MM.1S (cell line): Measurements from ENCODE around the gene SMC1B.

Source experiments
- DNase-seq: peaks from one replicate; pipeline ENCODE4 v3.0.0-alpha.2; 2015
- H2AFZ ChIP-seq: fragments of 300-600 bp; sonication (generic); 2 replicates; pipeline ENCODE4 v1.6.0; 2016; ENCODE audit warnings: antibody characterized with exemption, low read length
- H3F3A ChIP-seq: fragments of 300-600 bp; sonication (generic); 2 replicates; pipeline ENCODE4 v1.6.1; 2016; ENCODE audit warnings: mild to moderate bottlenecking, antibody characterized with exemption, low read length, moderate library complexity, mixed read lengths; ENCODE audit not compliant: insufficient read depth
- H3K27ac ChIP-seq: fragments of 300-600 bp; sonication (generic); 2 replicates; pipeline ENCODE4 v1.5.1; 2016; ENCODE audit warnings: mild to moderate bottlenecking, low read length
- H3K27me3 ChIP-seq: fragments of 300-600 bp; sonication (generic); replicated peaks from 2 replicates; pipeline ENCODE4 v1.6.0; 2016; ENCODE audit warnings: low read length; ENCODE audit not compliant: insufficient read depth
- H3K36me3 ChIP-seq: fragments of 300-600 bp; sonication (generic); replicated peaks from 2 replicates; pipeline ENCODE4 v1.6.1; 2016; ENCODE audit warnings: mild to moderate bottlenecking, low read length, mixed read lengths; ENCODE audit not compliant: insufficient read depth
- H3K4me1 ChIP-seq: fragments of 300-600 bp; sonication (generic); 2 replicates; pipeline ENCODE4 v1.6.1; 2016; ENCODE audit warnings: low read length, mixed read lengths
- H3K4me2 ChIP-seq: fragments of 300-600 bp; sonication (generic); 2 replicates; pipeline ENCODE4 v1.6.0; 2016; ENCODE audit warnings: low read depth, low read length
- H3K4me3 ChIP-seq: fragments of 300-600 bp; sonication (generic); 2 replicates; pipeline ENCODE4 v1.5.1; 2016; ENCODE audit warnings: low read length, mixed read lengths
- H3K79me2 ChIP-seq: fragments of 300-600 bp; sonication (generic); 2 replicates; pipeline ENCODE4 v1.6.1; 2016; ENCODE audit warnings: mixed run types, low read length, mixed read lengths
- H3K9ac ChIP-seq: fragments of 300-600 bp; sonication (generic); 2 replicates; pipeline ENCODE4 v1.6.1; 2016; ENCODE audit warnings: low read length, mixed read lengths
- H3K9me2 ChIP-seq: fragments of 300-600 bp; sonication (generic); replicated peaks from 2 replicates; pipeline ENCODE4 v1.6.1; 2016; ENCODE audit warnings: mild to moderate bottlenecking, low read length, mixed read lengths; ENCODE audit not compliant: insufficient read depth
- H3K9me3 ChIP-seq: fragments of 300-600 bp; sonication (generic); replicated peaks from 2 replicates; pipeline ENCODE4 v1.6.1; 2016; ENCODE audit warnings: mild to moderate bottlenecking, low read length, mixed read lengths; ENCODE audit not compliant: insufficient read depth
- H4K20me1 ChIP-seq: fragments of 300-600 bp; sonication (generic); 2 replicates; pipeline ENCODE4 v1.6.1; 2016; ENCODE audit warnings: mild to moderate bottlenecking, low read length, moderate library complexity, mixed read lengths; ENCODE audit not compliant: insufficient read depth
- CTCF ChIP-seq: fragments of 300-600 bp; sonication (generic); IDR thresholded peaks from 2 replicates; pipeline ENCODE4 v1.5.1; 2016; ENCODE audit warnings: antibody characterized with exemption, low read length, mixed read lengths
- EZH2 ChIP-seq: fragments of 300-600 bp; sonication (generic); optimal IDR thresholded peaks from 2 replicates; pipeline ENCODE3; 2017; ENCODE audit warnings: low read depth, mild to moderate bottlenecking, antibody characterized with exemption, low read length, mixed read lengths
- EZH2phosphoT487 ChIP-seq: fragments of 300-600 bp; sonication (generic); IDR thresholded peaks from 2 replicates; pipeline ENCODE4 v1.6.1; 2018; ENCODE audit warnings: antibody characterized with exemption, low read length

Gene SMC1B

GRCh38 chr22:45425531-45426265 is 12.3 kb upstream of the SMC1B start:
- TF ChIP-seq EZH2phosphoT487, result no peak
- no peak for TF ChIP-seq CTCF
- no peak for TF ChIP-seq EZH2
- no peak overlapping the region for H3K27ac ChIP-seq

GRCh38 chr22:45425101-45425500 is 11.7 kb upstream of the SMC1B start:
- DNase-seq, result no peak
- Histone ChIP-seq H3K9ac (no peak overlapping the region), H3K27ac (no peak overlapping the region), H3K79me2 (no peaks in the 10 kb centered on the region), H3K9me3 (no peaks in the 10 kb centered on the region), H3K4me1 (no peaks in the 10 kb centered on the region), H3K4me3 (no peak overlapping the region), H4K20me1 (no peaks in the 10 kb centered on the region), H3K9me2 (no peaks in the 10 kb centered on the region), H3K27me3 (no peaks in the 10 kb centered on the region), H3K4me2 (no peak overlapping the region), H3F3A (no peaks in the 10 kb centered on the region), H3K36me3 (no peaks in the 10 kb centered on the region), H2AFZ (no peak overlapping the region)
- TF ChIP-seq EZH2, result no peak
- TF ChIP-seq CTCF, result no peak
- TF ChIP-seq EZH2phosphoT487, result no peak

More at GRCh38 chr22:45425531-45426265, 12.3 kb upstream of the SMC1B start:
- no peak overlapping the region for H3K4me2 ChIP-seq
- H3K4me3 ChIP-seq, result no peak overlapping the region
- no peaks in the 10 kb centered on the region for H3K27me3 ChIP-seq
- no peaks in the 10 kb centered on the region for H3F3A ChIP-seq
- H3K9ac ChIP-seq, result no peak overlapping the region
- H3K36me3 ChIP-seq, result no peaks in the 10 kb centered on the region
- no peak for DNase-seq
- no peak overlapping the region for H2AFZ ChIP-seq
- H3K9me3 ChIP-seq, result no peaks in the 10 kb centered on the region
- no peaks in the 10 kb centered on the region for H3K9me2 ChIP-seq
- no peaks in the 10 kb centered on the region for H3K4me1 ChIP-seq
- no peaks in the 10 kb centered on the region for H3K79me2 ChIP-seq
- H4K20me1 ChIP-seq, result no peaks in the 10 kb centered on the region

GRCh38 chr22:45424241-45424731 is 10.9 kb upstream of the SMC1B start:
- no peak overlapping the region for H3K27ac ChIP-seq
- no peaks in the 10 kb centered on the region for H3K9me2 ChIP-seq
- no peak overlapping the region for H3K4me2 ChIP-seq
- H3K9me3 ChIP-seq, result no peaks in the 10 kb centered on the region
- H4K20me1 ChIP-seq, result no peaks in the 10 kb centered on the region
- no peak for DNase-seq
- H3K9ac ChIP-seq, result no peak overlapping the region
- no peaks in the 10 kb centered on the region for H3K27me3 ChIP-seq
- no peaks in the 10 kb centered on the region for H3F3A ChIP-seq
- no peaks in the 10 kb centered on the region for H3K79me2 ChIP-seq
- TF ChIP-seq EZH2 (no peak), CTCF (no peak), EZH2phosphoT487 (no peak)
- H3K36me3 ChIP-seq, result no peaks in the 10 kb centered on the region
- H3K4me3 ChIP-seq, result no peak overlapping the region
- H3K4me1 ChIP-seq, result no peaks in the 10 kb centered on the region
- no peak overlapping the region for H2AFZ ChIP-seq
